Ascending aorta (tissue), 2 donors: Measurements from ENCODE around the gene KCNN4. TPM values are rescaled to one million over a fixed set of nuclear protein-coding genes. Genes with fewer than 3 reads are reported as not detected.

Experiments
- DNase-seq, 2 donors: peaks; one replicate each; pipeline ENCODE4 v3.0.0-alpha.2; 2019; ENCODE audit warnings: low spot score in 2 of 2
- H3K27ac ChIP-seq, 2 donors: fragments of 200-600 bp; sonication (generic); one replicate each; pipeline ENCODE4 v1.5.1; 2016 to 2017; ENCODE audit warnings: mild to moderate bottlenecking in 1 of 2
- H3K27me3 ChIP-seq: fragments of 200-600 bp; sonication (generic); one replicate; pipeline ENCODE4 v1.5.1; 2017
- H3K36me3 ChIP-seq, 2 donors: fragments of 200-600 bp; sonication (generic); one replicate each; pipeline ENCODE4 v1.5.1; 2016
- H3K4me1 ChIP-seq, 2 donors: fragments of 200-600 bp; sonication (generic); one replicate each; pipeline ENCODE4 v1.5.1; 2016 to 2017; ENCODE audit warnings: mild to moderate bottlenecking in 1 of 2
- H3K4me3 ChIP-seq, 2 donors: fragments of 200-600 bp; sonication (generic); one replicate each; pipeline ENCODE4 v1.5.1; 2016 to 2017; ENCODE audit warnings: mild to moderate bottlenecking in 1 of 2
- H3K9me3 ChIP-seq, 2 donors: fragments of 200-600 bp; sonication (generic); one replicate each; pipeline ENCODE4 v1.5.1; 2016
- intact Hi-C: fragments of 100-400 bp; cut with DNase I; formaldehyde crosslinking; loops from one replicate; pipeline ENCODE4 v1.15.1; 2023
- total RNA-seq: library from RNA; depleted of rRNA; stranded (reverse); fragments of >200 nt; gene quantifications from one replicate; pipeline ENCODE4 v1.1.0, GENCODE V29; 2016
- TF ChIP-seq, protein P1 (sequence below), 3 experiments: fragments of 200-600 bp in 2 of 3; fragments of 450-650 bp in 1 of 3; sonication (generic) in 2 of 3; IDR thresholded peaks; one replicate each; pipeline ENCODE4 v1.5.1; 2016 to 2019; ENCODE audit warnings: antibody characterized with exemption in 3 of 3, mild to moderate bottlenecking in 1 of 3, moderate library complexity in 1 of 3

Gene KCNN4
- total RNA-seq, 1 donor from 2014 or later: 2.3 TPM

- no peak overlapping the region for H3K4me3 ChIP-seq
- H3K27me3 ChIP-seq: no peaks in the 10 kb centered on the region
- H3K36me3 ChIP-seq: peaks cover 15 to 21% of the 10 kb centered on the region in 2 donors
- TF ChIP-seq, protein P1, sequence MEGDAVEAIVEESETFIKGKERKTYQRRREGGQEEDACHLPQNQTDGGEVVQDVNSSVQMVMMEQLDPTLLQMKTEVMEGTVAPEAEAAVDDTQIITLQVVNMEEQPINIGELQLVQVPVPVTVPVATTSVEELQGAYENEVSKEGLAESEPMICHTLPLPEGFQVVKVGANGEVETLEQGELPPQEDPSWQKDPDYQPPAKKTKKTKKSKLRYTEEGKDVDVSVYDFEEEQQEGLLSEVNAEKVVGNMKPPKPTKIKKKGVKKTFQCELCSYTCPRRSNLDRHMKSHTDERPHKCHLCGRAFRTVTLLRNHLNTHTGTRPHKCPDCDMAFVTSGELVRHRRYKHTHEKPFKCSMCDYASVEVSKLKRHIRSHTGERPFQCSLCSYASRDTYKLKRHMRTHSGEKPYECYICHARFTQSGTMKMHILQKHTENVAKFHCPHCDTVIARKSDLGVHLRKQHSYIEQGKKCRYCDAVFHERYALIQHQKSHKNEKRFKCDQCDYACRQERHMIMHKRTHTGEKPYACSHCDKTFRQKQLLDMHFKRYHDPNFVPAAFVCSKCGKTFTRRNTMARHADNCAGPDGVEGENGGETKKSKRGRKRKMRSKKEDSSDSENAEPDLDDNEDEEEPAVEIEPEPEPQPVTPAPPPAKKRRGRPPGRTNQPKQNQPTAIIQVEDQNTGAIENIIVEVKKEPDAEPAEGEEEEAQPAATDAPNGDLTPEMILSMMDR (IDR thresholded peaks at IDR 0.05): no peak
- no peak for DNase-seq
- no peaks in the 10 kb centered on the region for H3K4me1 ChIP-seq
- no peaks in the 10 kb centered on the region for H3K9me3 ChIP-seq
- intact Hi-C loops: no loop called here
- H3K27ac ChIP-seq: no peak overlapping the region
Observed at GRCh38 chr19:43725468-43725867, 55.3 kb downstream of the KCNN4 start.

- no peak for DNase-seq
- intact Hi-C loops: no loop called here
Observed at GRCh38 chr19:43724896-43725295, 55.9 kb downstream of the KCNN4 start.

DNA sequence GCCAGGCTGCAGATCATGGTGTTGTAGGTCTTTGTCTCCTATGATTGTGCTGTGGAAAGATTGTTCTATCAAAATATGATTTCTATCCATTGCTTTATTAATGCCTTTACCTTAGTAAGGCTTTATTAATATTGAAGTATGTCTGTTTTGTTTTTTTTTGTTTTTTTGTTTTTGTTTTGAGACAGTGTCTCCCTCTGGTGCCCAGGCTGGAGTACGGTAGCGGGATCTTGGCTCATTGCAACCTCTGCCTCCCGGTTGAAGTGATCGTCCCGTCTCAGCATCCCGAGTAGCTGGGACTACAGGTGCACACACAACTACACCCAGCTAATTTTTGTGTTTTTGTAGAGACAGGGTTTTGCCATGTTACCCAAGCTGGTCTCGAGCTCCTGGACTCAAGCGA lies 57.2 kb downstream of the KCNN4 start:
- H3K36me3 ChIP-seq: peaks cover 1 to 6% of the 10 kb centered on the region in 2 donors
- H3K27ac ChIP-seq: no peak overlapping the region
- intact Hi-C loops: no loop called here
- DNase-seq: no peak
- H3K4me3 ChIP-seq: no peak overlapping the region
- H3K4me1 ChIP-seq: no peaks in the 10 kb centered on the region
- no peaks in the 10 kb centered on the region for H3K9me3 ChIP-seq
- no peaks in the 10 kb centered on the region for H3K27me3 ChIP-seq
- TF ChIP-seq, protein P1 (IDR thresholded peaks at IDR 0.05): no peak

More at GRCh38 chr19:43724896-43725295, 55.9 kb downstream of the KCNN4 start:
- Histone ChIP-seq H3K4me1 (no peaks in the 10 kb centered on the region), H3K27me3 (no peaks in the 10 kb centered on the region), H3K4me3 (no peak overlapping the region), H3K27ac (no peak overlapping the region), H3K9me3 (no peaks in the 10 kb centered on the region), H3K36me3 (peaks cover 12 to 15% of the 10 kb centered on the region in 2 donors)
- TF ChIP-seq, protein P1 (IDR thresholded peaks at IDR 0.05): no peak

- no peak overlapping the region for H3K4me3 ChIP-seq
- no peaks in the 10 kb centered on the region for H3K27me3 ChIP-seq
- no peak for DNase-seq
- H3K9me3 ChIP-seq: no peaks in the 10 kb centered on the region
- H3K27ac ChIP-seq: no peak overlapping the region
- TF ChIP-seq, protein P1 (IDR thresholded peaks at IDR 0.05): no peak
- H3K36me3 ChIP-seq: no peaks in the 10 kb centered on the region
- intact Hi-C loops: no loop called here
- H3K4me1 ChIP-seq: no peaks in the 10 kb centered on the region
Observed at GRCh38 chr19:43721469-43722048, 59.2 kb downstream of the KCNN4 start.

GRCh38 chr19:43720936-43721335 lies 59.8 kb downstream of the KCNN4 start:
- H3K4me1 ChIP-seq: no peaks in the 10 kb centered on the region
- no peak overlapping the region for H3K27ac ChIP-seq
- DNase-seq: no peak
- no peaks in the 10 kb centered on the region for H3K9me3 ChIP-seq
- no peaks in the 10 kb centered on the region for H3K27me3 ChIP-seq
- TF ChIP-seq, protein P1 (IDR thresholded peaks at IDR 0.05): no peak
- intact Hi-C loops: no loop called here
- H3K4me3 ChIP-seq: no peak overlapping the region
- H3K36me3 ChIP-seq: no peaks in the 10 kb centered on the region

DNA sequence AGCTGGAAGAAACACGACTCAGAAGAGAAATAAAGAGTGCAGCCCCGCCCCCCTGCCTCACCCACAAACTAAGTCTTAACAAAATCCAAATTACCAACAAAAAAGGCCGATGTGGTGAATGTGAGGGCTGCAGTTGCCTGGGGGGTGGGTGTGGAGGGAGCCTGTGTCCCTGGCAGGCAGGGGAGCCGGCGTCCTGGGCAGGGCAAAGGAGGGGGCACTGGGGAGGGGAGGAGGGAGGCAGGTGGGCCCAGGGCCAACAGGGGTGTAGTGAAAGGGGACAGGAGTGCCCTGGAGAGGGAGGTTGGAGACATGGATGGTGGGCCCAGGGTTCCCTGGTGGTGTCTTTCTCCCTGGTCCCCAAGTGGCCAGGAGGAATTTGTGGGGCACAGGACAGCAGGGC lies 60.9 kb downstream of the KCNN4 start:
- no peaks in the 10 kb centered on the region for H3K9me3 ChIP-seq
- intact Hi-C loops: no loop called here
- no peaks in the 10 kb centered on the region for H3K27me3 ChIP-seq
- no peaks in the 10 kb centered on the region for H3K4me1 ChIP-seq
- H3K27ac ChIP-seq: no peak overlapping the region
- no peak for DNase-seq
- TF ChIP-seq, protein P1 (IDR thresholded peaks at IDR 0.05): no peak
- H3K4me3 ChIP-seq: no peak overlapping the region
- H3K36me3 ChIP-seq: no peaks in the 10 kb centered on the region
